SK-MEL-5 (cell line): Measurements from ENCODE around the gene DICER1. TPM values are rescaled to one million over a fixed set of nuclear protein-coding genes. Genes with fewer than 3 reads are reported as not detected.
"Not testable (repeated sequence)": the region's sequence is repeated elsewhere in the genome, so short reads cannot be mapped to it uniquely, and the experiment has no call there.

Experiments used
- DNase-seq: peaks from one replicate; pipeline ENCODE4 v3.0.0-alpha.2; 2016; ENCODE audit warnings: low read depth, low spot score
- in situ Hi-C: cut with HindIII; loops from 2 replicates; pipeline ENCODE4 v1.10.0; 2016; ENCODE audit warnings: low sequenced_read_pairs, high pct_unique_total_duplicates, low pct_unique_long_range_greater_than_20kb
- polyA plus RNA-seq, 2 experiments: library from polyadenylated mRNA; depleted of rRNA; stranded (reverse); fragments of >200 nt; gene quantifications; 2 replicates each; pipeline ENCODE4 v1.2.3, GENCODE V29; 2015
- total RNA-seq: library from RNA; depleted of rRNA; stranded (reverse); fragments of >200 nt; shearing (Covaris generic); gene quantifications from 2 replicates; pipeline ENCODE4 v1.2.3, GENCODE V29; 2014; rRNA removed

Gene DICER1
- total RNA-seq, result 36.6 and 38.8 TPM in 2 replicates
- polyA plus RNA-seq (2015; cell fraction: cytosol; rRNA removed), result 12.5 and 18.3 TPM in 2 replicates
- polyA plus RNA-seq (2015; cell fraction: nucleus; rRNA removed), result 70.4 and 83.1 TPM in 2 replicates

GRCh38 chr14:95157327-95158189 is at the start of gene DICER1:
DICER1 (minus strand) TSS chr14:95157529; CDS start chr14:95133458, 24,071 bp downstream.
- DNase-seq, result peak; percentile 94
- in situ Hi-C loops, result no loop called here

GRCh38 chr14:95206534-95206933 is 49.2 kb upstream of the DICER1 start:
- no peak for DNase-seq
- in situ Hi-C loops, result no loop called here

GRCh38 chr14:95204705-95205104 is 47.4 kb upstream of the DICER1 start:
- no peak for DNase-seq
- in situ Hi-C loops, result no loop called here

GRCh38 chr14:95201745-95202144 is 44.4 kb upstream of the DICER1 start:
- DNase-seq, in situ Hi-C loops: not testable (repeated sequence)

GRCh38 chr14:95200404-95200803 is 43.1 kb upstream of the DICER1 start:
- in situ Hi-C loops, result no loop called here
- DNase-seq, result no peak

- in situ Hi-C loops, result no loop called here
- DNase-seq, result no peak
Observed at GRCh38 chr14:95199298-95199983, 42.1 kb upstream of the DICER1 start.

GRCh38 chr14:95198320-95198719 is 41.0 kb upstream of the DICER1 start:
- DNase-seq, result no peak
- in situ Hi-C loops, result no loop called here

GRCh38 chr14:95197551-95197950 is 40.2 kb upstream of the DICER1 start:
- no peak for DNase-seq
- in situ Hi-C loops, result no loop called here

- DNase-seq, result no peak
- in situ Hi-C loops, result no loop called here
Observed at GRCh38 chr14:95196826-95197545, 39.7 kb upstream of the DICER1 start.

- peak; percentile 67 for DNase-seq
- in situ Hi-C loops, result no loop called here
Observed at GRCh38 chr14:95196268-95196667, 38.9 kb upstream of the DICER1 start.

- in situ Hi-C loops, result no loop called here
Observed at GRCh38 chr14:95195031-95195430, 37.7 kb upstream of the DICER1 start.

GRCh38 chr14:95193081-95193480 is 35.8 kb upstream of the DICER1 start:
- DNase-seq, result no peak
- in situ Hi-C loops, result no loop called here

More at GRCh38 chr14:95195031-95195430, 37.7 kb upstream of the DICER1 start:
- no peak for DNase-seq

GRCh38 chr14:95192311-95192710 is 35.0 kb upstream of the DICER1 start:
- in situ Hi-C loops, result no loop called here
- no peak for DNase-seq

- no peak for DNase-seq
- in situ Hi-C loops, result no loop called here
Observed at GRCh38 chr14:95191445-95192199, 34.3 kb upstream of the DICER1 start.

GRCh38 chr14:95190857-95191256 is 33.5 kb upstream of the DICER1 start:
- in situ Hi-C loops, result no loop called here
- no peak for DNase-seq

- DNase-seq, result no peak
- in situ Hi-C loops, result no loop called here
Observed at GRCh38 chr14:95190346-95190840, 33.1 kb upstream of the DICER1 start.
